PFSK-1 (cell line): ENCODE measurements around the gene SEZ6L.

Experiments
- FOXP2 ChIP-seq: optimal IDR thresholded peaks from 2 replicates; pipeline ENCODE3; 2011; ENCODE audit warnings: borderline replicate concordance, control low read depth, inconsistent platforms; ENCODE audit not compliant: insufficient read depth; ENCODE audit errors: extremely low read length, extremely low read depth
- POLR2AphosphoS5 ChIP-seq: IDR thresholded peaks from 2 replicates; pipeline ENCODE4 v1.6.1; 2012; ENCODE audit warnings: low read depth, mild to moderate bottlenecking, control low read depth, low read length, moderate library complexity
- REST ChIP-seq, 2 experiments: IDR thresholded peaks; 2 replicates each; pipeline versions ENCODE4 v1.6.1 to v1.8.0; 2011 to 2012; ENCODE audit warnings: low read depth in 2 of 2, low read length in 2 of 2, control low read depth in 1 of 2, inconsistent platforms in 1 of 2, mild to moderate bottlenecking in 1 of 2, moderate library complexity in 1 of 2; ENCODE audit not compliant: insufficient read depth in 1 of 2
- SIN3A ChIP-seq: IDR thresholded peaks from 2 replicates; pipeline ENCODE4 v1.6.1; 2012; ENCODE audit warnings: mild to moderate bottlenecking, low read length, moderate library complexity, borderline replicate concordance; ENCODE audit not compliant: insufficient read depth
- TAF1 ChIP-seq: IDR thresholded peaks from 2 replicates; pipeline ENCODE4 v1.6.1; 2012; ENCODE audit warnings: low read length, control low read depth, borderline replicate concordance; ENCODE audit not compliant: insufficient read depth

SEZ6L gene

GRCh38 chr22:26360169-26360885 is 191.1 kb downstream of the SEZ6L start:
- no peak for TF ChIP-seq TAF1
- no peak for TF ChIP-seq REST (IDR thresholded peaks at IDR 0.05; ENCODE audit: insufficient read depth in 1 of 2, low read depth in 2 of 2, low read length in 2 of 2)
- TF ChIP-seq POLR2AphosphoS5: no peak
- TF ChIP-seq SIN3A: no peak
- TF ChIP-seq FOXP2: no peak

- TF ChIP-seq TAF1 (no peak), SIN3A (no peak), FOXP2 (no peak), REST (IDR thresholded peaks at IDR 0.05; ENCODE audit: insufficient read depth in 1 of 2, low read depth in 2 of 2, low read length in 2 of 2) (no peak), POLR2AphosphoS5 (no peak)
Measured at GRCh38 chr22:26362471-26362870, 193.2 kb downstream of the SEZ6L start.

GRCh38 chr22:26364066-26365015 is 195.1 kb downstream of the SEZ6L start:
- TF ChIP-seq FOXP2 (no peak), TAF1 (no peak), SIN3A (no peak), POLR2AphosphoS5 (no peak), REST (IDR thresholded peaks at IDR 0.05; ENCODE audit: insufficient read depth in 1 of 2, low read depth in 2 of 2, low read length in 2 of 2) (no peak)

GRCh38 chr22:26367402-26368245 is 198.4 kb downstream of the SEZ6L start:
- no peak for TF ChIP-seq REST (IDR thresholded peaks at IDR 0.05; ENCODE audit: insufficient read depth in 1 of 2, low read depth in 2 of 2, low read length in 2 of 2)
- TF ChIP-seq FOXP2: no peak
- TF ChIP-seq POLR2AphosphoS5: no peak
